Breast epithelium (tissue), 3 donors: ENCODE results near the gene PORCN.

Experiments
- POLR2AphosphoS5 ChIP-seq, 3 donors: sonication (generic); formaldehyde crosslinking; IDR thresholded peaks; one replicate each; pipeline ENCODE4 v1.6.1; 2017; ENCODE audit warnings: antibody characterized with exemption in 3 of 3
- TF ChIP-seq, protein P1 (sequence below), 3 donors: fragments of 450-650 bp; IDR thresholded peaks; one replicate each; pipeline ENCODE4 v1.5.1; 2016 to 2017; ENCODE audit warnings: antibody characterized with exemption in 3 of 3, mild to moderate bottlenecking in 3 of 3, moderate library complexity in 3 of 3

DNA sequence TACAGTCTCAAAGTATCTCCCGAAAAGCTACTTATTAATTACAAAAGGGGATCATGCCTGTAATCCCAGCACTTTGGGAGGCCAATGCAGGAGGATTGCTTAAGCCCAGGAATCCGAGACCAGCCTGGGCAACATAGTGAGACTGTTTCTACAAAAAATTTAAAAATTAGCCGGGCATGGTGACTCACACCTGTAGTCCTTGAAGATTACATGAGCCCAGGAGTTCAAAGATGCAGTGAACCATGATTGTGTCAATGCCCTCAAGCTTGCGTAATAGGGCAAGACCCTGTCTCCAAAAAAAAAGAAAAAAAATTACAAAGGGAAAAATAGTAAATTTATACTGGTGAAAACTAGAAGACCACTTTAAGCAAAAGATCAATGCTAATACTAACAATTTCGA, 3.3 kb upstream of the PORCN start:
- TF ChIP-seq, protein P1, sequence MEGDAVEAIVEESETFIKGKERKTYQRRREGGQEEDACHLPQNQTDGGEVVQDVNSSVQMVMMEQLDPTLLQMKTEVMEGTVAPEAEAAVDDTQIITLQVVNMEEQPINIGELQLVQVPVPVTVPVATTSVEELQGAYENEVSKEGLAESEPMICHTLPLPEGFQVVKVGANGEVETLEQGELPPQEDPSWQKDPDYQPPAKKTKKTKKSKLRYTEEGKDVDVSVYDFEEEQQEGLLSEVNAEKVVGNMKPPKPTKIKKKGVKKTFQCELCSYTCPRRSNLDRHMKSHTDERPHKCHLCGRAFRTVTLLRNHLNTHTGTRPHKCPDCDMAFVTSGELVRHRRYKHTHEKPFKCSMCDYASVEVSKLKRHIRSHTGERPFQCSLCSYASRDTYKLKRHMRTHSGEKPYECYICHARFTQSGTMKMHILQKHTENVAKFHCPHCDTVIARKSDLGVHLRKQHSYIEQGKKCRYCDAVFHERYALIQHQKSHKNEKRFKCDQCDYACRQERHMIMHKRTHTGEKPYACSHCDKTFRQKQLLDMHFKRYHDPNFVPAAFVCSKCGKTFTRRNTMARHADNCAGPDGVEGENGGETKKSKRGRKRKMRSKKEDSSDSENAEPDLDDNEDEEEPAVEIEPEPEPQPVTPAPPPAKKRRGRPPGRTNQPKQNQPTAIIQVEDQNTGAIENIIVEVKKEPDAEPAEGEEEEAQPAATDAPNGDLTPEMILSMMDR (IDR thresholded peaks at IDR 0.05): no peak
- TF ChIP-seq POLR2AphosphoS5 (IDR thresholded peaks at IDR 0.05): no peak
